SK-N-SH (cell line): Measurements from ENCODE around the gene GALR2. TPM values are rescaled to one million over a fixed set of nuclear protein-coding genes. Genes with fewer than 3 reads are reported as not detected.
"Not testable (repeated sequence)": the region's sequence is repeated elsewhere in the genome, so short reads cannot be mapped to it uniquely, and the experiment has no call there.

Experiments
- CTCF ChIA-PET: fragments of 300-600, 350-600 bp; formaldehyde crosslinking; extraction: SDS; loops from one replicate; lab custom pipeline; 2021; lab: Yijun Ruan, JAX
- POLR2A ChIA-PET: fragments of 350-600 bp; sonication (Branson Sonifier 250); formaldehyde crosslinking; extraction: SDS; loops from one replicate; lab custom pipeline; 2020; ENCODE audit warnings: antibody characterized with exemption, inconsistent platforms; lab: Yijun Ruan, JAX
- DNase-seq: peaks from one replicate; pipeline ENCODE4 v3.0.0; 2012
- H2AFZ ChIP-seq: fragments of 200-600 bp; sonication (generic); 2 replicates; pipeline ENCODE4 v1.8.1; 2016; ENCODE audit warnings: antibody characterized with exemption, mild to moderate bottlenecking, low read depth
- H3F3A ChIP-seq: fragments of 200-600 bp; sonication (generic); replicated peaks from 2 replicates; pipeline ENCODE3; 2016; ENCODE audit warnings: antibody characterized with exemption, mild to moderate bottlenecking; ENCODE audit not compliant: insufficient read depth
- H3K27ac ChIP-seq, 2 experiments: fragments of 200-500 bp in 1 of 2; fragments of 200-600 bp in 1 of 2; sonication (Bioruptor generic) in 1 of 2; sonication (generic), shearing (Covaris generic) in 1 of 2; 2 replicates each; pipeline versions ENCODE4 v1.5.1 to v1.6.1; 2014 to 2016; ENCODE audit warnings: low read depth in 2 of 2, inconsistent platforms in 1 of 2, low read length in 1 of 2, mild to moderate bottlenecking in 1 of 2, mixed read lengths in 1 of 2
- H3K27me3 ChIP-seq: fragments of 200-600 bp; sonication (generic), shearing (Covaris generic); 2 replicates; pipeline ENCODE4 v1.6.1; 2016; ENCODE audit warnings: mixed run types; ENCODE audit not compliant: insufficient read depth
- H3K36me3 ChIP-seq, 2 experiments: fragments of 200-500 bp in 1 of 2; fragments of 200-600 bp in 1 of 2; sonication (Bioruptor generic) in 1 of 2; sonication (generic) in 1 of 2; replicated peaks in 1 of 2; 2 replicates each; pipeline versions ENCODE3 to v1.5.1; 2014 to 2016; ENCODE audit warnings: low read length in 1 of 2, mild to moderate bottlenecking in 1 of 2; ENCODE audit not compliant: insufficient read depth in 2 of 2, control insufficient read depth in 1 of 2
- H3K4me1 ChIP-seq, 2 experiments: fragments of 200-500 bp in 1 of 2; fragments of 200-600 bp in 1 of 2; sonication (Bioruptor generic) in 1 of 2; sonication (generic), shearing (Covaris generic) in 1 of 2; 2 replicates each; pipeline versions ENCODE4 v1.5.1 to v1.6.1; 2014 to 2016; ENCODE audit warnings: low read depth in 1 of 2, low read length in 1 of 2, mixed run types in 1 of 2; ENCODE audit not compliant: insufficient read depth in 2 of 2, control insufficient read depth in 1 of 2
- H3K4me2 ChIP-seq: fragments of 200-600 bp; sonication (generic), shearing (Covaris generic); 2 replicates; pipeline ENCODE4 v1.6.1; 2017; ENCODE audit warnings: mixed run types
- H3K4me3 ChIP-seq, 2 experiments: fragments of 200-500 bp in 1 of 2; fragments of 200-600 bp in 1 of 2; sonication (Bioruptor generic) in 1 of 2; sonication (generic), shearing (Covaris generic) in 1 of 2; 2 replicates each; pipeline versions ENCODE4 v1.5.1 to v1.8.1; 2014 to 2016; ENCODE audit warnings: low read depth in 2 of 2, inconsistent platforms in 1 of 2, low read length in 1 of 2, mild to moderate bottlenecking in 1 of 2, mixed read lengths in 1 of 2, moderate library complexity in 1 of 2
- H3K79me2 ChIP-seq: fragments of 200-600 bp; sonication (generic); 2 replicates; pipeline ENCODE4 v1.8.1; 2017; ENCODE audit warnings: mild to moderate bottlenecking; ENCODE audit not compliant: insufficient read depth
- H3K9ac ChIP-seq: fragments of 200-600 bp; sonication (generic); 2 replicates; pipeline ENCODE4 v1.6.1; 2017; ENCODE audit warnings: mixed run types
- H3K9me2 ChIP-seq: fragments of 200-600 bp; sonication (generic); 2 replicates; pipeline ENCODE4 v1.6.1; 2017; ENCODE audit warnings: mixed run types
- H3K9me3 ChIP-seq: fragments of 200-600 bp; sonication (generic); 2 replicates; pipeline ENCODE4 v1.6.1; 2017; ENCODE audit warnings: mixed run types, mild to moderate bottlenecking, moderate library complexity
- H4K20me1 ChIP-seq: fragments of 200-600 bp; sonication (generic); 2 replicates; pipeline ENCODE4 v1.6.1; 2017; ENCODE audit warnings: mild to moderate bottlenecking, mixed run types; ENCODE audit not compliant: insufficient read depth
- EZH2phosphoT487 ChIP-seq: fragments of 200-600 bp; sonication (generic); IDR thresholded peaks from 2 replicates; pipeline ENCODE4 v1.6.1; 2017; ENCODE audit warnings: low read depth, mixed run types, mild to moderate bottlenecking, antibody characterized with exemption, moderate library complexity, borderline replicate concordance
- FOSL2 ChIP-seq: IDR thresholded peaks from 2 replicates; pipeline ENCODE4 v1.4.0; 2012; ENCODE audit warnings: low read depth, mild to moderate bottlenecking, moderate library complexity, borderline replicate concordance
- GABPA ChIP-seq: IDR thresholded peaks from 2 replicates; pipeline ENCODE4 v1.4.0; 2012; ENCODE audit warnings: low read depth, mild to moderate bottlenecking
- MXI1 ChIP-seq: IDR thresholded peaks from 2 replicates; pipeline ENCODE4 v1.6.1; 2012; ENCODE audit warnings: mild to moderate bottlenecking, low read depth, low read length, improper control_type of control experiment
- POLR2AphosphoS5 ChIP-seq: IDR thresholded peaks from 2 replicates; pipeline ENCODE4 v1.6.1; 2012; ENCODE audit warnings: low read depth, low read length
- TAF1 ChIP-seq: IDR thresholded peaks from 2 replicates; pipeline ENCODE4 v1.6.1; 2012; ENCODE audit warnings: low read depth, mild to moderate bottlenecking, low read length, moderate library complexity, borderline replicate concordance
- WGBS: methylation state at CpG from one replicate; pipeline ENCODE4 v1.1.6; 2017; ENCODE audit warnings: low lambda C conversion rate; 5-methylcytosine and 5-hydroxymethylcytosine counted together
- polyA plus RNA-seq, 3 experiments: library from polyadenylated mRNA; depleted of rRNA; stranded (reverse); fragments of >200 nt; gene quantifications; 2 replicates each; pipeline ENCODE4 v1.2.3, GENCODE V29; 2012

GALR2 gene
- polyA plus RNA-seq, 1 of the 3 experiments (the other 2 are of a cell fraction), result 0.05 TPM

DNA sequence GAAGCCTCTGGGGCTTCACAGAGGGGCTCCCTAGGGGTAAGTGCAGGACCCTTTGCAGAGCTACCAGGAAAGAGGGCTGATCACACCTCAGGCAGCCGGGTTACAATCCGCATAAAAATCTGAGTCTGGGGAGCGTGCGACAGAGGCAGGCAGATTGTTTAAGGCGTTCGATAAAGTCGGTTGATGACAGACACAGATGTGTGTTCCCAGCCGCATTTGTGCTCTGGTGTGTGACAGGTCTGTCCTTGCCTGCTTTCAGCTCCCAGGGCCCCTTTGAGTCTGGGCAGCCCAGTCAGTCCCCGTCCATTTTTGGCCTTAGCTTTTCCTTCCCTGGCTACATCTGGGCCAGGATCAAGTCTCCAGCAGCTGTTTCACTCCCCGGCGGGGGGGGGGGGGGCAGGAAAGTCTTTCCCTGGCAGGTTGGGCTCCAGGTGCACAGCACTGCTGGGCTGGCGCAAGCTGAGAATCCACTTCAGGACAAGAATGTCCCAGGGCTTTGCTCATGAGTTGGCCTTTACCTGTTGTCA, 3.1 kb downstream of the GALR2 start:
- H3K27ac ChIP-seq, result no peak overlapping the region
- CTCF ChIA-PET, result interaction anchor here (0.8 to 7.8 kb wide), 12 partner anchors 9 to 202 kb away, joined by 3 to 64 read pairs (median 4); no protein-coding TSS in a partner anchor
- no peak overlapping the region for H3K4me2 ChIP-seq
- H2AFZ ChIP-seq, result no peak overlapping the region
- peaks cover 18% of the 10 kb centered on the region for H3F3A ChIP-seq
- H3K9me2 ChIP-seq, result no peaks in the 10 kb centered on the region
- H3K4me3 ChIP-seq, result no peak overlapping the region
- WGBS, result 13% methylated on average over 12 of the region's 12 CpGs
- H3K79me2 ChIP-seq, result peaks cover 5% of the 10 kb centered on the region; the same call in 1 of the 2 replicates
- peaks cover 73% of the 10 kb centered on the region for H3K27me3 ChIP-seq
- no peak for TF ChIP-seq TAF1
- TF ChIP-seq MXI1, result peak; percentile 51
- TF ChIP-seq FOSL2, result no peak
- TF ChIP-seq GABPA, result no peak
- peaks cover 0 to 4% of the 10 kb centered on the region in 2 experiments for H3K36me3 ChIP-seq
- no peak overlapping the region for H3K9ac ChIP-seq
- no peaks in the 10 kb centered on the region for H3K9me3 ChIP-seq
- no peaks in the 10 kb centered on the region; the same call in 1 of the 2 replicates for H4K20me1 ChIP-seq
- peaks cover 0 to 36% of the 10 kb centered on the region in 2 experiments; a peak in 1 of 4 replicates for H3K4me1 ChIP-seq
- POLR2A ChIA-PET, result interaction anchor here (1.0 to 1.4 kb wide), 2 partner anchors 16 to 64 kb away, joined by 3 to 5 read pairs; no protein-coding TSS in a partner anchor
- DNase-seq, result peak; percentile 80

DNA sequence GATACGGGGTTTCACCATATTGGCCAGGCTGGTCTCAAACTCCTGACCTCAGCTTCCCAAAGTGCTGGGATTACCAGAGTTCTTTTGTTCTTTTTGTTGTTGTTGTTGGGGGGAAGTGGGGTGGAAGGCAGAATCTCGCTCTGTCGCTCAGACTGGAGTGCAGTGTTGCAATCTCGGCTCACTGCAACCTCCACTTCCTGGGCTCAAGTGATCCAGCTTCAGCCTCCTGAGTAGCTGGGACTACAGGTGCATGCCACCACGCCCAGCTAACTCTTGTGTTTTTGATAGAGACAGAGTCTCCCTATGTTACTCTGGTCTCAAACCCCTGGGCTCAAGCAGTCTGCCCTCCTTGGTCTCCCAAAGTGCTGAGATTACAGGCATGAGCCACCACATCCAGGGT, 3.8 kb downstream of the GALR2 start:
- not testable (repeated sequence) for H3K79me2 ChIP-seq, DNase-seq, H3K9me2 ChIP-seq, H3K9ac ChIP-seq, H3K4me2 ChIP-seq, H4K20me1 ChIP-seq, H3K4me3 ChIP-seq, H3K36me3 ChIP-seq, H3K9me3 ChIP-seq, H2AFZ ChIP-seq, H3K27ac ChIP-seq
- 6% methylated on average over 5 of the region's 5 CpGs for WGBS
- Histone ChIP-seq H3K27me3 (peaks cover 73% of the 10 kb centered on the region), H3K4me1 (peaks cover 0 to 32% of the 10 kb centered on the region in 2 experiments; a peak in 1 of 4 replicates), H3F3A (peaks cover 18% of the 10 kb centered on the region)
- POLR2A ChIA-PET, result interaction anchor here (1.0 to 1.7 kb wide), 4 partner anchors 16 to 201 kb away, joined by 3 to 5 read pairs (median 4); no protein-coding TSS in a partner anchor
- CTCF ChIA-PET, result interaction anchor here (1.3 to 7.8 kb wide), 10 partner anchors 8 to 201 kb away, joined by 3 to 64 read pairs (median 4); no protein-coding TSS in a partner anchor

DNA sequence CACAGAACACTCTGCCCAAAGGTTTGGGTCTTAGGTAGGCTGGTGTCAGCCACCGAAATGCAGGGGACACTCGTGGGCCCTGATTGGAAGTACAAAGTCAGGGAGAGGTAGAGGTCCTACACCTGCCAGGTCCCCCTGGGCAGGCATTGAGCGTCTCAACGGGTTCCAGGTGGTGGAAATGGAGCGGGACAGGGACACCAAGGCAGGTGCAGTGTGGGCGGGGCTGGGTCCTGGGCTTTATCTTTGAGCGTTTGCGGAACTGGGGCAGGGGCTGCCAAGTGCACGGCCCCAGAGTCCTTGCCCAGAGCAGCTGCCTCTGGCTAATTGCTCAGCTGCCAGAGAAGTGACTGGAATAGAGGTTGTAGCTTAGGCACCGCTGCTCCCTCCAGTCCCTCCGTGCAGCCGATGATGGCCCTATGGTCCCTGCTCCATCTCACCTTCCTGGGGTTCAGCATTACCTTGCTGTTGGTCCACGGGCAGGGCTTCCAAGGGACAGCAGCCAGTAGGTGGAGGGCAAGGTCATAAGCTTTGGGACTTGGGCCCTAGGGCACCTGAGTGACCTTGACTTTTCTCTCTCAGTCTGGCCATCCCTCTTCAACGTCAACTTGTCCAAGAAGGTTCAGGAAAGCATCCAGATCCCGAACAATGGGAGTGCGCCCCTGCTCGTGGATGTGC, 4.4 kb downstream of the GALR2 start, which contains the start of gene ZACN:
Gene ZACN (plus strand): TSS at position 323 of the 675 bp plus-strand sequence. CDS start 83 bp downstream, at position 406.
- Histone ChIP-seq H2AFZ (no peak within 1 kb of the TSS), H3F3A (peaks cover 23% of the 10 kb centered on the region), H3K79me2 (no peaks in the 10 kb centered on the region), H3K27me3 (peaks cover 66% of the 10 kb centered on the region), H3K36me3 (peaks cover 4 to 16% of the 10 kb centered on the region in 2 experiments), H3K9ac (no peak within 1 kb of the TSS), H3K4me2 (peak within 1 kb of the TSS; percentile 48), H4K20me1 (no peaks in the 10 kb centered on the region; the same call in 1 of the 2 replicates), H3K4me1 (peaks cover 0 to 32% of the 10 kb centered on the region in 2 experiments; a peak in 1 of 4 replicates), H3K27ac (no peak within 1 kb of the TSS), H3K9me3 (no peaks in the 10 kb centered on the region), H3K4me3 (peak within 1 kb of the TSS in 1 of 2 experiments; percentile 19; a peak in 1 of 4 replicates), H3K9me2 (no peaks in the 10 kb centered on the region)
- WGBS, result 24% methylated on average over 16 of the region's 17 CpGs
- DNase-seq, result peak; percentile 53
- TF ChIP-seq POLR2AphosphoS5 (0 out of 2 replicates have a peak, but pooled peaks have one; percentile 1), EZH2phosphoT487 (no peak)
- ChIA-PET CTCF (interaction anchor here (0.6 to 7.8 kb wide), 9 partner anchors 10 to 201 kb away, joined by 3 to 64 read pairs (median 7); partner anchors contain the start of genes EXOC7 and FBF1), POLR2A (interaction anchor here (0.8 to 3.4 kb wide), 4 partner anchors 14 to 201 kb away, joined by 3 to 20 read pairs (median 4); no protein-coding TSS in a partner anchor)
